GM19324 (cell line): ENCODE data around the gene AFAP1.

Source experiments
- ATAC-seq: cut with Tn5 transposase; IDR thresholded peaks from one replicate; pipeline ENCODE4 v1.9.1; 2021; ENCODE audit warnings: mild to moderate bottlenecking, moderate library complexity; ENCODE audit not compliant: unreplicated experiment, low FRiP score

AFAP1 gene

GRCh38 chr4:7898385-7898784 is 41.3 kb downstream of the AFAP1 start:
- ATAC-seq = no peak

DNA sequence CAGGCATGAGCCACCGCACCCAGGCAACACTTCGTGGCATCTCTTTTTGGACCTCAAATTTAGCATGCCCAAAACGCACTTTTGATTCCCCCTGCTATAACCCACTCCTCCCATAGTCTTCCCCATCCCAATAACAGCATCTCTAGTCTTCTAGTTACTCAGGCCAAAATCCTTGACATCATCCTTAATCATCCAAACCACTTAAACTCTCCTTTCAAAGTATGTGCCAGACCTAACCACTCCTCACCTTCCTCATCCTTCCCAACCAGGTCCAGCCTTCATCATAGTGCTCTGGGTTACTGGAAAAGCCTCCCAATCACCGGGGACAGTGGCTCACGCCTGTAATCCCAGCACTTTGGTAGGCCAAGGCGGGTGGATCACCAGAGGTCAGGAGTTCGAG is 41.9 kb downstream of the AFAP1 start:
- ATAC-seq = no peak

GRCh38 chr4:7894677-7895181 is 44.9 kb downstream of the AFAP1 start:
- no peak for ATAC-seq

DNA sequence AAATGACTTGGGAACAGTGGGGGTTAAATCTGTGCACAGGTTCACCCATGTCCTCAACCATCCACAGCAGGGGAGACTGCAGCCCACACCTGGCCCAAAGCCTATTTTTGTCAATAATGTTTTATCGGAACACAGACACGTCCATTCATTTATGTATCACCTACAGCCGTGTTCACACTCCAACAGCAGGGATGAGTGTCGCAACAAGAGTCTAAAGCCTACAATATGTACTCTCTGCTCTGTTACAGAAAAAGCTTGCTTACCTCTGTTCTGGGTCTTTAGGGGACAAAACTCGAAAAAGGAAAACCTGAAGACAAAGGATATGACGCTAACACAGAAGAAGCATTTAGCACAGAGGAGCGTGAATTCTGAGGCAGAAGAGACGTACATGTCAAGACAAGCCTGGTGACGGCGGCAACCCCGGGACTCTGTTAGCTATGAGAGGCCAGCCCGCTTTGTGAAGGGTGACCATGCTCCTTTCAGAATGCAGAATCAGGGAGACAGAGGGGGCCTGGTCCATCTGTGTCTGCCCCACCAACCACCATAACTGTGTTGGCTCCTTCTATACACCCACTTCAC is 45.5 kb downstream of the AFAP1 start:
- ATAC-seq = no peak

DNA sequence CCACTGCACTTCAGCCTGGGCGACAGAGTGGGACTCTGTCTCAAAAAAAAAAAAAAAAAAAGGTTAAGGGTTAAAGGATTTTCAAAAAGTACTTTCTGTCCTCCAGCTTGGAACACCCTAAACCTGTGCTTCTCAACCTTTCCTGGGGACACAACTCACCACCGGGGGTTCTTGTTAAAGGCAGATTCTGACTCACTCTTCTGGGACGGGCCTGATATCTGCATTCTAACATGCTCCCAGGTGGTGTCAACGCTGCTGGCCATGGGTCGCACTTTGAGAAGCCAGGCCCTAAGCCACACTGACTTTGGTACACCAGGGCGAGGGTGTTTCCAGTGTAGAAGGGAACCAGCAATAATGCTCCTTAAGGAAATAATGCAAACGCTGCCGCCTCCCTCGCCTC is 46.1 kb downstream of the AFAP1 start:
- no peak for ATAC-seq

- no peak for ATAC-seq
These were observed 47.2 kb downstream of the AFAP1 start for GRCh38 chr4:7892212-7893019.

GRCh38 chr4:7890635-7891393 is 48.8 kb downstream of the AFAP1 start:
- ATAC-seq = no peak

GRCh38 chr4:7887436-7887835 is 52.2 kb downstream of the AFAP1 start:
- ATAC-seq = no peak

- no peak for ATAC-seq
These were observed 53.4 kb downstream of the AFAP1 start for GRCh38 chr4:7886007-7886973.

- no peak for ATAC-seq
These were observed 54.2 kb downstream of the AFAP1 start for GRCh38 chr4:7885216-7886006.

- ATAC-seq = no peak
These were observed 59.0 kb downstream of the AFAP1 start for GRCh38 chr4:7880683-7881082.

DNA sequence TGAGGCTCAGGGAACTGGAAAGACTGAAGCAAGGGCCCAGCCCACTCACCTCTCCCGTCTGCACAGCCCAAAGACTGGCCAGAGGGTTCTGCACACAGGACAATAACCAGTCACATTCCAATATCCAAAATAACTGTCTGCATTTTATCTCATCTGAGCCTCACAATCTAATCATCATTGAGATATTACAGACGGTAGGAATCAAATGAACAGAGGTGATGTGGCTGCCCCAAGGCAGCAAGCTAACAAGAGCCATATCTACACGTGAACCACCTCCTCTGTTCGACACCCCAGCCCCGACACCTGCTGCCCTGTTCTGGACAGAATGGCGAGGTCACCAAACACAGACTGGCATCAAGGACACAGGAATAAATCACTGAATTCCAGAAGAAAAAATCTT is 60.5 kb downstream of the AFAP1 start:
- ATAC-seq = no peak

DNA sequence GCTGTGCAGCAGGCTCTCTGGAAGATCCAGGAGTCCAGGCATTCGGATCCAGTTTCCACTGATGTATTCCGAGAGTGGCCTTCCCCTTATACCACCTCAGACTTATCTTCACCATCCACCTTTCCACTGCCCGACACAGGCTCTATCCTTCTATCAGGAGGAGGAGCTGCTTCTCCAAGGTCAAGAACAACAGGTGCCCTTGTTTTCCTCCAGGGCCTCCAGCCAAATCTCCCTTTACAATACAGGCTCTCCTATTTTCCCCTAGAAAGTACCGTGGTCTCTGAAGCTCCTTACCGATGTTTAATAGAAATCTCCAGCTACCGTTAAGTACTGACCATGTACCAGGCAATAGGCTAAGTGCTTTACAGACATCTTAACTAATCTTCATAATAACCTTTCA is 61.3 kb downstream of the AFAP1 start:
- ATAC-seq = no peak

DNA sequence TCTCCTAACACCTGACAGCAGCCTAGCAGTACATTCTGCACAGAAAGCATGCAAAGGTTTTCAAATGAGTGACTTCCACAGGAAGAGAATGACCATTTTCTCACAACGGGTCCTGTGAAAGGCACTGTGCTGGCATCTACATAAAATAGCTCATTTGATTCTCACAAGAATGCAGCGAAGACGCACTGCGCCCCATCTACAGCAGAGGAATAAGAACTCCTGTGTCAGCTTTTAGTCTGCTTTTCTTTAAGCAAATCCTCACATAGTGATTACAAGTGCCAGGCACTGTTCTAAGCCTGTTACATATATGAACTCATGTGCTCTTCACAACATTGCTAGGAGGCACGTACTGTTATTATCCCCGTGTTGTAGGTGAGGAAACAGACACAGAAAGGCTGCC is 62.5 kb downstream of the AFAP1 start:
- no peak for ATAC-seq

DNA sequence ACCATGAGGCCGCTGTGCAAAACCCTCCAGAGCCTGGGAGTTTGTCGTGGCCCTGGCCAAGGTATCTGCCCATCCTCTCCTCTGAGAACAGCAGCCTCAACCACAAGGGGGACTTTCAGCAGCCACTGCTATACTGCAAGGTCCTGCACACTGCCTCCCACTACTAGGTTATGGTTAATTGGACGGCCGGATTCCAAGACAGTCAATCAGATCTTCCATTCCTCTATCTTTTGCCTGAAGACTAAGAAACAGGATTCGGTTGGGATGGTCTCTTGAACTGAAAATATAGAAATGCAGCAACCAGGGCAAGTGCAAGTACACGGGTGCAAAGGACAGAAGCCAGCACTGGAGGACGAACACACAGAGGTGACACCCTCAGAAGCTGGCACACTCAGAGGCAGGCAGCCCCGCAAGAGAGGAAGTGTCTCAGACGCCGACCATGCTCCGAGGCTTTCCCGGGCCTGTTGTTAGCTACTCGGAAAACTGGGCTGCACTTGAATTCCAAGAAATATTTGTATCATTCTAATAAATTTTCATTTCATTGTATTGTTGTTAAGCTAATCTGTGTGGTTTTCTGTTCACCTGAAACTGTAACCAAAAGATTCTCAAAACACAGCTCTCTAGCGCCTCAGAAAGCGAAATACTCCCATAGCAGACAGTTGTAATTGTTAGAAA is 63.3 kb downstream of the AFAP1 start:
- no peak for ATAC-seq

DNA sequence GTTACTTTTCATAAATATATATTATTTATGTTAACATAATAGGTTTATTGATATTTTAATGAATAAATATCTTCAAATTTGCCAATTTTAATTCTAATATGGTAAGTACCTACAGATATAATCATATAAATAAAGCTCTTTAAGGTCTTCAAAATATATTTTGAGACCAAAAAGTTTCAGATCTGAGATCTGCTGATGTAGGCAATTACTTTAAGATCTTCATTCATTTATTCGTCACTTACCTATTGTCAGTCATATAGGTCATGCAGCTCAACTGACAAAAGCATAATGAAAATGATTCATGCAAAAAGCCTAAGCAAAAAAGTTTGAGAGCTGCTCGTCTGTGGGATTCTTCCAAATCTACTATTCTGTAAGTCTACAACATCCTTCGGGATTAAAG is 64.8 kb downstream of the AFAP1 start:
- ATAC-seq = no peak

DNA sequence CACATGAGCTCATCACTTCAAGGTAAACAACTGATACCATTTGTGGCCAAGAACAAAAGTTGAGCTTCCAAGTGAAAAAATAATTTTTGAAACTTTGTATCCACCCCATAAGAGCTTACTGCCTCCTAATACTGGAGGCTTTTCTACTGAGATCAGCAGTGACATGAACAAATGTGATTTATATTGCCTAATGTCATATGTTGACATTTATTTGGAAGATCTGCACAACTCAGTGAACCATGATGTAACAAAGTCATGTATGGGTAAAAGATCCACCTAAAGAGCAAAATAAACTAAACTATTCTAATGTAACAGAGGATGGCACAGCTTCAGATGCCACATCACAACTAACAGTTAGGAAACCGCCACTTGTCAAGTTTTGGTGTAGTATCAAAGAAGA is 65.8 kb downstream of the AFAP1 start:
- no peak for ATAC-seq

DNA sequence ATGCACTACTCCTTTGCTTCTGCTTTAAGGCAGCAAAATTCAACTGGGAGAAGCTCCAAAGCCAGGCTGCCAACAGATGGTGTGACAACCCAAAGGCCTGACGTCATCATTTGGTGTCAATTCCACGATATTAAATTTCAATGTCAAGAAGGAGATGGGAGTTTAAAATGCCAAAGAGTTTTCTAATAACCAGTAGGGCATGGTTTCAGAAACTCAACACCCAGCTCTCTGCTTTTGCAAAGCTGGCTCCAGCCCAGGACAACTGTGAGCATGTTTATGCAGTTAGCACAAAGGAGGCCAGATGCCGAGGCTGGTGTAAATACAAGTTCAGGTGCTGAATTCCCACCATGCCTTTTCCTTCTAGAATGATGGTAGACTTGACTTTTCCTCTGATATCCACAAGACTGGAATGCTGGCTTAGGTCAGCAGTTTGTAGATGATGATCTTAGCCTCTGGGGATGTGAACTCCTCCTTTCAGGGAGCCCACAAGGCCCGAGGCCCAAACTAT is 67.3 kb downstream of the AFAP1 start:
- ATAC-seq = no peak

DNA sequence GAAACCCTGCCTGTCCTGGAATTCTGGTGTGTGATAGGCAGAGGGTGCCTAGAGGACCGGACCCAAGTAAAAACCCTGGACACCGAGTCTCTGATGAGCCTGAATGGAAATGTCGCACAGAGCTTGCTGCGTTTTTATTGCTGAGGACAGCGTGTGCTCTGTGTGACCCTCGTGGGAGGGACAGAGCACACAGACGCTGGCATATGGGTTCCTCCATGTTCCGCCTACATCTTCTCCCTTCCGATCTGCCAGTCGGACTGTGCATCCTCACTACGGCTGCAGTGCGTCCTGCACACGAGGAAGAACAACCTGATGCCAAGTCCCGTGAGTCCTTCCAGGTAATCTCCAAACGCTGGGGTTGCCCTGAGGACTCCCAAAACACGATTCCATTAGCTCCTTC is 68.3 kb downstream of the AFAP1 start:
- ATAC-seq = no peak
